ENCODE results near the gene ZFPL1.

The ZFPL1 gene

DNA sequence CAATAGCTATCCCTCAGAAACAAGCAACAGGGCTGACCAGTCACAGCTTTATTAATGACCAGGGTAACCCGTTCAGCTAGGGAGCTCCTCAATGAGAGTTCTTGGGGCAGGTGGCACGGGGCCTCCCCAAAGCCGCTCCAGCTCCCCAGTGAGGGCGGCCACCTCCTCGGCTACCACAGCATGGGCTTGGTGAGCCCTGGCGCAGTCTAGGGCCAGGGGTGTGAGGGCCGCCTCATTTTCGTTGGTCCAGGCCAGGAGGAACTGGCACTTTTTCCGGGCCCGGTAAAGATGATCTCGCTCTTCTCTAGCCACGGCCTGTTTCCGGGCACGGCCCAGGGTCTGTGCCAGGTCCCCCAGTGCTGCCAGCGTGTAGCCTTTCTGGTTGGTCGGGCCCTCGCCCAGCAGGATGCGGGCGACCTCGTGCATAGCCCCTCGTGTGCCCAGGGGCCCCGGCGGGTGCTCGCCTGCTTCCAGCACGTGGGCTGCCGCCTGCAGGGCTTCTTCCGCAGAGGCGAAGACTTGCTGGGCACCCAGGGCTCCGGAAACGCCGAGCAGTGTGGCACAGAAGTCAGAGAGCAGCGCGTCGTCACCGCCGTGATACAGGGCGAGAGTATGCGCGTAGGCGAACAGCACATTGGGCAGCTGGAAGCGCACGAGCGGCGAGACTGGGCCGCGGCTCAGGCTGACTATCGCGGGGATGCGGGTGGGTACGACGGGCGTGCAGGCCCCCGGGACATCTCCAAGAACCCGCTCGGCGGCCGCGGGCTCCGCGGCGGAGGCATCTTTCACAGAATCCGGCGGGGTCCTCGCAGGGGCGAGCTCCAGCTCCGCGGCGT is 32.6 kb downstream of the ZFPL1 start:
- DNase-seq: peak; percentile 88

DNA sequence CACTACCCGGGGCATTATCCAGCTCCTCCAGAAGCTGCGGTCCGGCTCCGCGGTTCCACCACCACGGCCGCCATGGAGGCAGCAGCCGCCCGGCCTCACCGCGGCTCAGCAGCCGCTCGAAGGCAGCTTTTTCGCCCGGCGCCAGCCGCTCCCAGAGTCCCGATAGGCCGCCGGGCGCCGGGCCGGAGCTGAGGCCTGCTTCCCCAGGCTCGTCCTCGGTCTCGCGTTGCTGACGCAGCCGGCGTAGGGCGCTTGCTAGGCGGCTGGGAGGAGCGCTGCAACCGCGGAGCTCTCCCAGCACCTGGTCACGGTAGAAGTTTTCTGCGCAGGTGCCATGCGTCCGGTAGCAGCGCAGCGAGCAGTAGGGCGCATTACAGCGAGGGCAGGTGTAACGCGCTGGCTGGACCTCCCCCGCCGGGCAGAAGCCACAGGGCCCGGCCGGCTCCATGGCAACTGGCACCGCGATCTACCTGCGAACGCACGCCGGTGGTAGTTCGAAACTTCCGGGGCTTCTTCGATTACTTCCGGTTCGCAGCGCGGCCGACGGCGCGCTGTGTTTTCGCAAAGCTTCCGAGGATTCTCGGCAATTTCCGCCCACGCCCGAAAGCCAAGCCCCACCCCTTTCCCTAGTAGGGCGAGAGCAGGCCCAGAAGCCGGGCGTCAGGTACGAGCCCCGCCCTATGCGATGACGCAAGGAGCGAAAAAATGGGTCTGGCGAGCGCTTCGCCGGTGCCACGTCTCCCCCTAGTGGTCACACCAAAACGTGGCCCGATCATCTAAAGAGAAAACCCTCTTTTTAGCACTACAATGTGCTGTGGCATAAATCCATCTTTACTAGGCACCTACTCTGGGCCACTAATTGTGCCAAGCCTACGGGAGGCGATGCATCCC is 33.4 kb downstream of the ZFPL1 start, which contains the start of gene ZNHIT2:
Gene ZNHIT2 (minus strand): TSS at position 496 of the 891 bp plus-strand sequence. CDS start 48 bp downstream, at position 448.
- DNase-seq: peak; percentile 100

DNA sequence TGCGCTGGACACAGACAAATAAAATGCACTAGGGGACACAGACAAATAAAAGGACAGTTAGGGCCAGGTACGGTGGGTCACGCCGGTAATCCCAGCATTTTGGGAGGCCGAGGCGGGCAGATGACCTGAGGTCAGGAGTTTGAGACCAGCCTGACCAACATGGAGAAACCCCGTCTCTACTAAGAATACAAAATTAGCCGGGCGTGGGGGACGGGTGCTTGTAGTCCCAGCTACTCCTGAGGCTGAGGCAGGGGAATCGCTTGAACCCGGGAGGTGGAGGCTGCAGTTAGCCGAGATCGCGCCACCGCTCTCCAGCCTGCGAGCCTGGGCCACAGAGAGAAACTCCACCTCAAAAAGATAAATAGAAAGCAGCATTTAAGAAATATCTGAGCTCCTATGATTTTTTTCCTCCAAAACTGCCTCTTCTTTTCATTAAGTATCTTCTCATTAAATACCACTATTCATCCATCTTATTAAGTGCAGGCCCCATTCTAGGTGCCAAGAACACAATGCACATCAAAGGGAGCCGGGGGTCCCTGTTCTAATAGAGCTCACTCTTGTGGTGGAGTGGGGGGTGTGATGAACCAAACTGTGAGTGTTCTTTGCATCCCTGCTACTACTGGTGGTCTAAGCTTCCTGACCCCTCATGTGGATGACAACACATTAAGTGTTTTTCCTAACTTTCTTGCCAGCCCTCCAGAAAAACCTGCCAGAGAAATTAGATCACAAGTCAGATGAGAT is 34.2 kb downstream of the ZFPL1 start:
- no peak for DNase-seq

DNA sequence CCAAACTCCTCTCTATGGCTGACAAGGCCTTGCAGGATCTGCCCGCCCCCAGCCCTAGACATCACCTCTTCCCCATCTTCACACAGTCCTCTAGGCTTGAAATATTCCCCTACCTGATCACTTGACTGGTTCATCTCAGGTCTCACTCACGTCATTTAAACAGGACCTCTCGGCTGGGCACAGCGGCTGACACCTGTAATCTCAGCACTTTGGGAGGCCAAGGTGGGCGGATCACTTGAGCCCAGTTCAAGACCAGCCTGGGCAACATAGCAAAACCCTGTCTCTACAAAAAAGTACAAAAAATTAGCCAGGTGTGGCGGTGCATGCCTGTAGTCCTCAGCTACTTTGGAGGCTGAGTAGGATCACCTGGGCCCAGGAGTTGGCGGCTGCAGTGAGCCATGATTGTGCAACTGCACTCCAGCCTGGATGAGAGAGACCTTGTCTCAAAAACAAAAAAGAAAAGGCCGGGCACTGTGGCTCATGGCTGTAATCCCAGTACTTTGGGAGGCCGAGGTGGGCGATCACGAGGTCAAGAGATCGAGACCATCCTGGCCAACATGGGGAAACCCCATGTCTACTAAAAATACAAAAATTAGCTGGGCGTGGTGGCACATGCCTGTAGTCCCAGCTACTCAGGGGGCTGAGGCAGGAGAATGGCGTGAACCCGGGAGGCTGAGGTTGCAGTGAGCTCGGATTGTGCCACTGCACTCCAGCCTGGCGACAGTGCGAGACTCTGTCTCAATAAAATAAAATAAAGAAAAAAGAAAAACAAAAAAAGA is 35.1 kb downstream of the ZFPL1 start:
- peak; percentile 44 for DNase-seq

DNA sequence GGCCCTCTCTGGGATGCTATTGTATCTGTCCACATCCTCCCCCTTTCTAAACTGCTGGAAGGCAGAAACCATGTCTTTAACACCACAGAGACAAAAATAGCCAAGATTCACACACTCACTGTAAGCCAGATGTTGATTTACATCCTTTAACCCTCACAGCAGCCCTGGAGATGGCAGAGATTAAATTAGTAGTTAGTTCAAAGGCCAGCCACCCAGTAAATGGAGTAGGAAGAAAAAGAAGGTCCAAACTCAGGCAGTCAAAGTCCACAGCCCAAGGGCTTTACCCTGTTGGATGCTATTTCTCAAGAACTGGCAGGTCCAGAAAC is 35.6 kb downstream of the ZFPL1 start:
- DNase-seq: no peak

DNA sequence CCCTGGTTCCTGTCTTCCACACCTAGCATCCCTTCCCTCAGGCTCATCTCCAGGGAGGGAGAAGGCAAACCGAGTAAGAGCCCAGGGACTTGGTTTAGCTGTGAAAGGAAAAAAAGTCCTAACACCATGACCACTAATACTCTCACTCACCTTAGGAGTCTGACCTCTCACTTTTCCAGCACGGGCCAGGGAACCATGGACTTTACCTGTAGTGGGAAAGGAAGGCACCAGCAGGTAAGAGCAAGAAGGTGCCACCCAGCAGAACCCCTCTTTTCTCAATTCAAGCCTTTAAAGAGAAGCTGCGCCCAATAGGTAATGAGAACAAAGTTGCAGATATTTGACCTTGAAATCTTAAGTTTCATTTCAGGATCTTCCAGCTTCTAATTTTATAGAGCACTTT is 36.8 kb downstream of the ZFPL1 start:
- DNase-seq: peak; percentile 41

DNA sequence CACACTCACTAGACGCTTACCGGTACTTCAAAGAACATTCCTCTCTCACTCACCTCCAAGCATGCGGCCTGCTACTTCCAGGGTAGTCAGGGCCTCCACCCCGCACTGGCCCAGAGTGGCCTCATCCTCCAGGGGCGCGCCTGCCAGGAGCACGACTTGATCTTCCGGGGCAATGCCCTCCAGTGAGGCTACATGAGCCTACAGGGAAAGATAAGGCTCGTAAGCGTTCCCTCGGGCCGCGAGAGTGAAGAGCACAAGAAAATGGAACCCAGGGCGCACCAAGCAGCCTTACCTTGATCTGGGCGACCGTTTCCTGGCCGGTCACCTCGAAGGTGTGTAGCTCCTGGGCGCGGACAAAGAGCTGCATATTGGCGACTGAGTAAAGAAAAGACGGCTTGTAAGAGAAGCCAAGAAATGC is 37.4 kb downstream of the ZFPL1 start:
- DNase-seq: peak; percentile 79

DNA sequence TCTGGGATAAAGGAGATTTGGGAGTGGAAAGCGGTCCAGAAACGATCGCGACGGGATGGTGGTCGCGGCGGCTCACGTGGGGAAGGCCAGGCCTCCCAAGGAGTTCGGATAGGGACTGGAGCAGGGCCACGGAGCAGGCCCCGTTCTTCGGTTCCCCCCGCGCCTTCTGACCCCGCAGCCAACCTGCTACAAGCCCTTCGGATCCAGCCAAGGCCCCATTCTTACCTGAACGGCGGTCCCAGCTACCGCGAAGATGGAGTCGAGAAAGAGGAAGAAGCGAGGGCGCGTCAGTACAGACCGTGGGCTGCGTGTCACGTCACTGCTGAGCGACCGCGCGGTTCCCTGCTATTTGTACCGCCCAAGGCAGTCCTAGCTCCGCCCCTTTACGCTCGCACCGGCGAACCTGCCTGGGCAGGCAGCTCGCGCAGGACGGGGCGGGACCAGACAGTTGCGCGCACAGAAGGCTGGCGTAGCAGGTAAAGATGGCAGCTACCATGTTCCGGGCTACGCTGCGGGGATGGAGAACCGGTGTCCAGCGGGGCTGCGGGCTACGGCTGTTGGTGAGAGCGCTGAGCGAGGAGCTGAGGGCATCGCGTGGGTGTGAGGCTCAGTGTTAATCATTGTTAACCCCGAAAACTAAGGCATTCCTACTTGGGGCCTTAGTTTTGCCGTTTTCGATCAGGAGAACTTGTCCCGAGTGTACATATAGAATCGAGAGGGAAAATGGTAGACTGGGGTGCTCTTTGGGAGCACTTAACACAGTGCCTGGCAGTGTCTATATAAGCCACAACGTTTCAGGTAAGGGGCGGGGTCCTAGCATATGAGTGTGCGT is 38.1 kb downstream of the ZFPL1 start, which contains the start of the genes FAU and MRPL49:
Gene FAU (minus strand): TSS at position 270 of the 832 bp plus-strand sequence. CDS start 321 bp downstream, outside the sequence.
Gene MRPL49 (plus strand): TSS at position 457 of the 832 bp plus-strand sequence. CDS start 26 bp downstream, at position 483.
- DNase-seq: peak; percentile 100

DNA sequence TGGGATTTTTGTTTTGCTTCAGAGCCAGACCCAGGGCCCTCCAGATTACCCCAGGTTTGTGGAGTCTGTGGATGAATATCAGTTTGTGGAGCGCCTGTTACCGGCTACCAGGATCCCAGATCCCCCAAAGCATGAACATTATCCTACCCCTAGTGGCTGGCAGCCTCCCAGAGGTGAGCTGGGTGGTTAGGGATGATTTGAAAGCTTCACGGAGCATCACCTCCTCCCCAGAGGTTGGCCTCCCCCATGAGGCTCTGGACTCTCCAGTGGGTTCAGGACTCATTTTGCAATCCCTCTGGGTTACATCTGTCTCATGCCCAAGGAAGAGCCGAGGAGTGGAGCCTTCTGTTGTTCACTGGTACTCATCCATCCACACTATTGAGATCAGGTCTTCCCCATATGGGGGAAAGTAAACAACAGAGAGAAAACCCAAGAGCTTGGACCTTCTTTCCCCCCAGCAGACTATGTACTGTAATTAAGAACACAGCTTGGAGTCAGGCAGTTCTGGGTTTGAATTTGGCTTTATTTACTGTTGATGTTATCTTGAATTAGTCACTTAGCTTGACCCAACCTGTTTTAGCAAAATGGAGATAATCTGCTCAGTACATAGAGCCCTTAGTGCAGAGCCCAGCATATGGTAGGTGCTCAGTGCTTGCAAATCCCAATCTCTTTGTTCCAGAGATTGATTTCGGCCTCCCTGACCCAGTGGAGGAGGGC is 40.6 kb downstream of the ZFPL1 start:
- DNase-seq: no peak

DNA sequence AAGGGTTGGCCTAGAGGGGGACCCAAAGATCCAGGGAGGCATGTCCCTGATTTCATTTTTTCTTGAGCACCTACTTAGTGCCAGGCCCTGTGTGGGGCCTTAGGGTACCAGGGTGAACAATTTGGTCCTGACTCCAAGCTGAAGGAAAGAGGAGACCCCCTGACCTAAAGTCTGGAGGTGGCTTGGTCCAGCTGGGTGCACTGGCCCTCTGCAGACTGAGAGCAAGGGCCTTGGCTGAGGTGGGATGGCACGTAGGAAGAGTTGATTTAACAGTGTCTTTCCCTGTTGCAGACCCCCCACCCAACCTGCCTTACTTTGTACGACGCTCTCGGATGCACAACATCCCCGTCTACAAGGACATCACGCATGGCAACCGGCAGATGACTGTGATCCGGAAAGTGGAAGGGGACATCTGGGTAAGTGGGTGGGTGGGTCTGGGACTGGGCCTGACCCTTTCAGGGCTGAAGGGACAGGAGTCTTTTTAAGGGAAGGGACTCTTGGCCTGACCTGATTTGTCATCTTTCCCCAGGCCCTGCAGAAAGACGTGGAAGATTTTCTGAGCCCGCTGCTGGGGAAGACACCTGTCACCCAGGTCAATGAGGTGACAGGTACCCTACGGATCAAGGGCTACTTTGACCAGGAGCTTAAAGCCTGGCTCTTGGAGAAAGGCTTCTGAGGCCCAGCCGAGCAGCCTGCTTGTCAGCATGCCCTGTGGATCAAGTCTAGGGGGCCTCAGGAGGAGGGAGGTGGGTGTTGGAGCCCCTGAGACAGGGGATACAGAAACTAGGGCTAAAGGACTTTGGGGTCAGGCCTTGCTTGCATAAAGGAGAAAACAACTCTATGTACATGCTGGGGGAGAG is 41.4 kb downstream of the ZFPL1 start:
- no peak for DNase-seq

DNA sequence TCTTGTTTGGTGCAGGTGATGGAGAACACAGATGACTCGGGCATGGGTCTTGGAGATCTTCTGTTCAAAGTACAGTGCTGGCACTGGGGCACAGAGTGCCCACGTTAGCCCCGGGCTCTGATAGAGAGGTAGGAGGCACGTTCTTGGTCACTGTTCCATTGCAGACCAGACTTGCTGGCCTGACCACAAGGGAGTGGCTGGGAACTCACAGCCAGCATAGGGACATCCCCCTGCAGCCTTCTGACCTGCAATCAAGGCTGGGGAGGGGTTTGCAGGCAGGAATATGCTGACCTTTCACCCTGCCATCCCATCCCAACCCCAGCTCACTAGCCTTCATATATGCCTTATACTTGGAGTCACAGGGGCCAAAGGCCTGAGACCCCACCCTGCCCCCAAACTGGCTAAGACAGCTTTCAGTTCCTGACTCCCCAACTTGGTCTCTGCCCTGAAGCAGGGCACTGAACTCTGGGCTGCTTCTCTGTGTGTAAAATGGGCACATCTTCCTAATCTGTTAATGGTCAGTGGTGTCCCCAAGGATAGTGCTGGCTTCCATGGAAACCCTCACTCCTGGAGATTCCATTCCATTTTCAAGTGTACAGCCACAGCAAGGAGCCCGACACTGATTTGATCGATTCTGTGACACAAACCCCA is 42.7 kb downstream of the ZFPL1 start:
- DNase-seq: no peak

DNA sequence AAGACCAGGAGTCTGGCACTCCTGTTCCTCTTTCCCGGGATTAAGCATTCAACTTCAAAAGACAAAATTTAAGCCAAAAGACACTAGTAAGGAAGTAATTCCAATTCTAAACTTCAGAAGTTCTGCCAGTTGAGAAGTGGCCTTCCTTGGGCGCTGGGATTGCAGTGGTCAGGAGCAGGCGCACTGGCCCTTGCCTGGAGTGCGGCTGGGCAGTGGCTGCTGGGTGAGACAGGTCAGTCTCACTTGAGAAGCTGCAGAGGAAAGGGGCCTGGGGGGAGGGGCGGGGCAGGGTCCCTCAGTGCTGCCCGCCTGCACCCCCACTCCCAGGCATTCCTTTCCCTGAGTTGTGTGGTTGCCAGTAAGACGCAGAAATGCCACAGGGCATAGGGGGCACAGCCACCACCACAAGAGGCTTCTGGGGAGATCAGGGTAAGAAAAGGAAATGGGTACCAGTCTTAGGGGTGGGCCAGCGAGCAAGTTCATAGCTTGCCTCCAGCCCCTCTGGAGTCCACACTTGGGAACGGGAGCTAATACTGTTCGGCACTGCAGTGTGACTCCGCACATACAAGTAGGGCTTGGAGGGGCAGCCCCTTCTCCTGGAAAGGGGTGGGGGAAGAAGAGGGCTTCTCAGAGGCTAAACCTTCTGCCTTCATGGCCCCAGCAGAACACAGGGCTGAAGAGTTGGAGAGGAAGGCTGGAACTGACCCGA is 43.6 kb downstream of the ZFPL1 start:
- no peak for DNase-seq

DNA sequence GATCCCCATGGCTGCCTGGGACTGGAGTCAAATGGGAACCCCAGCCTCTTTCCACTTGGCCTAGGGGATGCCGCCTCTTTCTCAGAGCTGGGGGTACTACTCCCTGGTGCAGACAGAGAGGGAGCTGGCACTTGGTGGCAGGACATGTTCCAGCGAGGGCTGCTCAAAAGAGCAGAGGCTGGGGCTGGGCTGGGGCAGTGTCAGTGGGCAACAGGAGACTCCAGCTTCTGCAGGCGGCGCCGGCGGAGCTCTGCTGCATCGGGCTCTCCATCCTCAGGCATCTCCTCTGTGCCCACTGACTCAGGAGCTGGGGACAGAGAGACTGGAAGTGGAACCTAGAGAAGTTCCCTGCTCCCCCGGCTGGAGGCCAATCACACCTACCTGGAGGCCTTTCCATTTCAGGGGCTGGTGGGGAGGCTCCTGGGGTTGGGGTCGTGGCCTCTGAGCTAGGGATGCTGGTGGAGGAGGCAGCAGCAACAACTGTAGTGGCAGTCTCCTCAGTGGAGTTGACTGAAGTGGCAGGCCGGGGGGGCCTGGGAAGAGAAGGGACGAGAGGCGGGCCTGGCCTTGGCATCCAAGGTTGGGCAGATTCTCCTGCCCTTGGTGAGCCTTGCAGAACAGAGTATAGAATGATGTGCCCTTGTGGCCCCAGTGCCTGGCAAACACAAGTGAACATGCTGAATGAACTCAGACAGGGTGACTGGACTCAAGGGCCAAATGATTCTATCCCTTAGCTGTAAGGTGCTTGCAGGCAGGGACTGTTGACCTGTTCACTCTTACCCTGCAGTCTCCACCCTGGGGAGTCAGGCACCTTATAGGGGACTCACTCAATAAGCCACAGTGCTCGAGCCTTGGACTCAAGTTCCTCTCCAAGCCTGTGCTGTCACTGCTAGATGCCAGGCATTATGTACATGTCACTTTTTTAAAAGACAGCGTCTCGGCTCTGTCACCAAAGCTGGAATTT is 44.4 kb downstream of the ZFPL1 start:
- DNase-seq: no peak

DNA sequence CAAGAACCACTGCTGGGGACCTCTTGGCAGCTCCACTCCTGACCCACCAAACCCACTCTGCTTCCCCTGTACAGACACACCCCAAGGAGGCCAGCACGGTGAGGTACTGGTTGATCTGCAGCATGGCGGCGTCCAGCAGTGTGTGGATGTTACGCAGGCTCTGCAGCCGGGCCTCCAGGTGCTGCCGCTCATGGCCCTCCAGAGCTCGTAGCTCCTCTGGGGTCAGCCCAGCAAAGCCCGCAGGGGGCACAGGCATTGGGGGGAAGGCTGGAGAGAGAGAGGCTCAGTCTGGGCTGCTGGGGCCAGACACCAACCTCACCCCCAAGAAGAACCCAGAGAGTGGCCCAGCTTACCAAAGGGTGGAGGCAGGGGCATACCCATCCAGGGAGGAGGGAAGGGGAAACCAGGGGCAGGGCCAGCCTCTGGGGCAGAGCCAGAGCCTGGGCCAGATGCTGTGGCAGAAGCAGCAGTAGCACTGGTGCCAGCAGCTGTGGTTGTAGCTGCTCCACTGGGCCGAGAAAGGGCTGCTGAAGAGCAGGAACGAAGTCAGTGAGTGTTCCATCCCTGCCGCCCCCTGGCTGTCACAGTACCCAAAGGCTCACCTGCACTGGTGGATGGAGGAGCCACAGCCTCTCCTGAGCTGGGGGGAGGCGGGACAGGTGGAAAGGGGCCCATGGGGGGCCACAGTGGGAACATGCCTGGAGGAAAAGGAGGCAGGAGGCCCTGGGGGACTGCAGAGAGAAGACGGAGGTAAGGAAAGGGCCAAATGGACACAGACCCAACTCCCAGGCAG is 45.8 kb downstream of the ZFPL1 start:
- DNase-seq: no peak

DNA sequence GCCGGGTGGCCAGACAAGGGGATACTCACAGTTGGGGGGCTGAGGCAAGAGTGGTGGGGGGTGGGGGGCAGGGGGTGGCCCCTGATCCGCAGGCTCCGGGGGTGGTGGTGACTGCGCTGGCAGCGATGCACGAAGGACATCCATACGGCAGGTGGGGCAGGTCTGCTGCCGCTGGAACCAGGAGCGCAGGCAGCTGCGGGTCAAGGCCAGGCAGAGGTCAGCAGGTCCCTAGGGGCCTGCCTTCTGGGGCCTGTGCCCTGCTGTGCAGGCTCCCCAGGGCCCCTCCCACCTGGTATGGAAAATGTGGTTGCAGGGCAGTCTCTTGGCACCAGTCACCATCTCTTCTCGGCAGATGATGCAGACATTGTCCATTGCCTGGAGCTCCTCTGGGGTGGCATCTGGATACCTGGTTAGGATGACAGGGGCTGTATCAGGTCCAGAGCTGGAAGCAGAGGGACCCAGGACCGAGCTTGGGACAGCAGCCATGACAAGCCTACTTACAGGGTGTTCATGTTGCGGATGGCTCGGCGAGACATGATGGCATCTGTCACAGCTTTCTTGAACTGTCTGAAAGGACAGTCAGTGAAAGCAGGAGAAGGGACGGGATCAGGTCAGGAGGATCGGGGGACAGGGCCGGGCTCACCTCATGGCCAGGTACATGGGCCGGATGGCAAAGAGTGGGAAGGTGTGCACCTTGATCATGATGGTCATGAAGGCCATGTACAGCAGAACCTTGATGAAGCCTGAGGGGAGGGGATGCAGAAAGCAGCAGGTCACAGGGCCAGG is 46.8 kb downstream of the ZFPL1 start:
- DNase-seq: no peak
